Left ventricle myocardium inferior (tissue), 1 donor: ENCODE data around the gene SLC7A9. TPM values are rescaled to one million over a fixed set of nuclear protein-coding genes. Genes with fewer than 3 reads are reported as not detected.
"Not testable (repeated sequence)": the region's sequence is repeated elsewhere in the genome, so short reads cannot be mapped to it uniquely, and the experiment has no call there.

Experiments
- DNase-seq: peaks from one replicate; pipeline ENCODE4 v3.0.0-alpha.2; 2020
- H3K27ac ChIP-seq: fragments of 200-600 bp; replicated peaks from 2 replicates; pipeline ENCODE4 v1.8.0; 2021
- H3K27me3 ChIP-seq: fragments of 200-600 bp; 2 replicates; pipeline ENCODE4 v1.8.0; 2021; ENCODE audit warnings: low read depth
- H3K36me3 ChIP-seq: fragments of 200-600 bp; 2 replicates; pipeline ENCODE4 v1.8.0; 2021
- H3K4me1 ChIP-seq: fragments of 200-600 bp; 2 replicates; pipeline ENCODE4 v1.8.0; 2021
- H3K4me3 ChIP-seq: fragments of 200-600 bp; 2 replicates; pipeline ENCODE4 v1.8.0; 2021; ENCODE audit warnings: mild to moderate bottlenecking, moderate library complexity
- H3K9me3 ChIP-seq: fragments of 200-600 bp; replicated peaks from 2 replicates; pipeline ENCODE4 v1.8.0; 2021
- intact Hi-C: fragments of 100-400 bp; cut with micrococcal nuclease; formaldehyde crosslinking; loops from one replicate; pipeline ENCODE4 v1.11.0; 2022
- total RNA-seq: library from RNA; stranded (reverse); fragmentation: NEBNext Ultra II Directional; extraction: Animal tissue kit (Norgen Biotek cat#: 25700); gene quantifications from one replicate; pipeline ENCODE4 v1.2.1, GENCODE V29; 2021
- TF ChIP-seq, protein P1 (sequence below): fragments of 200-600 bp; IDR thresholded peaks from 2 replicates; pipeline ENCODE4 v1.8.0; 2021; ENCODE audit warnings: antibody characterized with exemption, mild to moderate bottlenecking, borderline replicate concordance
- donor health status: DM: no; HTN: yes; CAD: no; lungs with severe emphysema.

SLC7A9 gene
- total RNA-seq, 1 donor from 2014 or later = not detected

DNA sequence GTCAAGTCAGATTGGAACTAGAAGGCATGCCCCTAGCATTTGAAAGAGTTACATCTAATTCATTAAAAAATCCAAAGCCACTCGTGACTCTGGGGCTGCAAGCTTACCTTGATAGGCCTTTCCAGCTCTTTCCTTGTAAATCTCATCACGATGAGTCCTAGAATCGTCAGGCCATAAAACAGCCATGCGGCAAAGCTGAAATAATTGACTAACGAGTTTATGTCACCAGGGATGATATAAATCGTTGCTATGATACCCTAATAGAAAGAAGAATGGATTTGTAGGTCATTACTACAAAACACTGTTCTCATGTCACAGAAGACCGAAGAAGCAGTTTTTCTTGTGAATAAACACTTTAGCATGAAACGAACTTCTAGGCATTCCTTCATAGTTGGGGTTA, 27.5 kb downstream of the SLC7A9 start:
- H3K4me3 ChIP-seq = no peak overlapping the region
- intact Hi-C loops = no loop called here
- TF ChIP-seq, protein P1, sequence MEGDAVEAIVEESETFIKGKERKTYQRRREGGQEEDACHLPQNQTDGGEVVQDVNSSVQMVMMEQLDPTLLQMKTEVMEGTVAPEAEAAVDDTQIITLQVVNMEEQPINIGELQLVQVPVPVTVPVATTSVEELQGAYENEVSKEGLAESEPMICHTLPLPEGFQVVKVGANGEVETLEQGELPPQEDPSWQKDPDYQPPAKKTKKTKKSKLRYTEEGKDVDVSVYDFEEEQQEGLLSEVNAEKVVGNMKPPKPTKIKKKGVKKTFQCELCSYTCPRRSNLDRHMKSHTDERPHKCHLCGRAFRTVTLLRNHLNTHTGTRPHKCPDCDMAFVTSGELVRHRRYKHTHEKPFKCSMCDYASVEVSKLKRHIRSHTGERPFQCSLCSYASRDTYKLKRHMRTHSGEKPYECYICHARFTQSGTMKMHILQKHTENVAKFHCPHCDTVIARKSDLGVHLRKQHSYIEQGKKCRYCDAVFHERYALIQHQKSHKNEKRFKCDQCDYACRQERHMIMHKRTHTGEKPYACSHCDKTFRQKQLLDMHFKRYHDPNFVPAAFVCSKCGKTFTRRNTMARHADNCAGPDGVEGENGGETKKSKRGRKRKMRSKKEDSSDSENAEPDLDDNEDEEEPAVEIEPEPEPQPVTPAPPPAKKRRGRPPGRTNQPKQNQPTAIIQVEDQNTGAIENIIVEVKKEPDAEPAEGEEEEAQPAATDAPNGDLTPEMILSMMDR = no peak
- DNase-seq = no peak
- peaks cover 13% of the 10 kb centered on the region for H3K36me3 ChIP-seq
- no peaks in the 10 kb centered on the region for H3K4me1 ChIP-seq
- peaks cover 20% of the 10 kb centered on the region for H3K9me3 ChIP-seq
- H3K27me3 ChIP-seq = no peaks in the 10 kb centered on the region
- H3K27ac ChIP-seq = no peak overlapping the region

DNA sequence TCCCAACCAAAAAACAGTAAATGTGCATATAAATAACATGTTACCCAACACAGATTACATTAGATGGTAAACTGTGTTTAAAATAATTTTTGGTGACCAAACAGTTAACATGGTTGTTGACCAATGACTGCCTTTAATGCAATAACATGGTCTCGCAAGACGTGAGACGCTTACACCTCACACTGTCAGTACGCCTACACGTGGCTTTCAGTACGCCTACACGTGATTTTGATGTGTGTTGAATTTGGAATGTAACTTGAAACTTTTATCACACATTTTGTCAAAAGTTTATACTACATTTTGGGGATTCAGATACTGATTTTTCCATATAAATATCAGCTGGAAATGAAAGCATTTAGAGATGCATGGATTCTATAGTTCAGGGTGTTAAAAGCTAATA, 32.0 kb downstream of the SLC7A9 start:
- intact Hi-C loops = no loop called here
- Histone ChIP-seq H3K27me3 (no peaks in the 10 kb centered on the region), H3K27ac (no peak overlapping the region), H3K4me3 (no peak overlapping the region), H3K36me3 (peaks cover 13% of the 10 kb centered on the region), H3K9me3 (peaks cover 20% of the 10 kb centered on the region), H3K4me1 (no peaks in the 10 kb centered on the region)
- no peak for DNase-seq
- TF ChIP-seq, protein P1 = no peak

DNA sequence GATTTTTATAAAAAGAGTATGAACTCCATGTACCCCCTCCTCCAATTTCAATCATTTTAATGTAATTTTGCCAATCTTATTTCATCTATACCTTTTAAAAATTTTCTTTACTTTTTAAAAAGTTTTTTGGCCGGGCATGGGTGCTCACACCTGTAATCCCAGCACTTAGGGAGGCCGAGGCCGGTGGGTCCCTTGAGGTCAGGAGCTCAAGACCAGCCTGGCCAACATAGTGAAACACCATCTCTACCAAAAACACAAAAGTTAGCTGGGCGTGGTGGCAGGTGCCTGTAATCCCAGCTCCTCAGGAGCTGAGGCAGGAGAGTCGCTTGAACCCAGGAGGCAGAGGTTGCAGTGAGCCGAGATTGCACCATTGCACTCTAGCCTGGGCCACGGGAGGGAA, 36.2 kb downstream of the SLC7A9 start:
- H3K9me3 ChIP-seq, DNase-seq, H3K4me1 ChIP-seq, H3K27me3 ChIP-seq, intact Hi-C loops, H3K27ac ChIP-seq, H3K4me3 ChIP-seq, H3K36me3 ChIP-seq: not testable (repeated sequence)

DNA sequence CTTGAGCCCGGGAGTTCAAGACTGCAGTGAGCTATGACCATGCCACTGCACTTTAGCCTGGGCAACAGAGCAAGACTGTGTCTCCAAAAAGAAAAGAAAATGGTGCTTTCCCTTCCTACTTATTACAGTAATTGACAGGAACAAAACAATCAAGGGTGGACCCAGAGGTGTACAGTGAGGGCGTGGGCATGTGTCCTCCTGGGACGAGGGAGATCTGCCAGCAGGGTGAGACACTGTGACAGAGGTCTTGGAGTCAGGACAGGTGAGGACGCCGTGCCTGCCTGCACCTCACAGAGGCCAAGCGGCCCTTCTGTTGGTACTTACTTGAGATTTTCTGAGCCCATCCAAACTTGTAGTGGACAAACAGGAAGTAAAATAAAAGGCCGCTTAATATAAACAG, 36.7 kb downstream of the SLC7A9 start:
- H3K36me3 ChIP-seq, H3K4me3 ChIP-seq, intact Hi-C loops, H3K27me3 ChIP-seq, H3K27ac ChIP-seq, H3K9me3 ChIP-seq, H3K4me1 ChIP-seq, DNase-seq: not testable (repeated sequence)

DNA sequence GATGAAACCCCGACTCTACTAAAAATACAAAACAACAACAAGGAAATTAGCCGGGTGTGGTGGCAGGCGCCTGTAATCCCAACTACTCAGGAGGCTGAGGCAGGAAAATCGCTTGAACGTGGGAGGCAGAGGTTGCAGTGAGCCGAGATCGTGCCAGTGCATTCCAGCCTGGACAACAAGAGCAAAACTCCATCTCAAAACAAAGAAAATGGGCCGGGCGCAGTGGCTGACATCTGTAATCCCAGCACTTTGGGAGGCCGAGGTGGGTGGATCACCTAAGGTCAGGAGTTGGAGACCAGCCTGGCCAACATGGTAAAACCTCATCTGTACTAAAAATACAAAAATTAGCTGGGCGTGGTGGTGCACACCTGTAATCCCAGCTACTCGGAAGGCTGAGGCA, 37.5 kb downstream of the SLC7A9 start:
- H3K27ac ChIP-seq, DNase-seq, H3K9me3 ChIP-seq, H3K4me3 ChIP-seq, H3K4me1 ChIP-seq, intact Hi-C loops, H3K36me3 ChIP-seq, H3K27me3 ChIP-seq: not testable (repeated sequence)

DNA sequence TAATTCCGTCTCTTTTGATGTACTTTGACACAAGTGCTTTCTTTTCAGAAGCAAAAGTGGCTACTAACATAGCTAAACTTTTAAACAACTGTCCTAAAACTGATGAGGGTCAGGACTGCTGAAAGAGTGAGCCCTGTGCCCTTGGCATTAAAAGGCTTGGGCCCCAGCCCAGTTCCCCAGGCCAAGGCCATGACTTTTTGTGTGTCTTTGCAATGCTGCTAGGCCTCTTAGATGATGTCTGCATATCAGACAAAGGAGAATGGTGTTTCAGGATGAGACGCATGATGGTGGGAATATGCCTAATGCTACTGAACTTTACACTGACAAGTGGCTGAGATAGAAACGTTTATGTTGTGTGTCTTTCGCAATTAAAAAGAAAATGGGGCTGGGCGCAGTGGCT, 38.0 kb downstream of the SLC7A9 start:
- intact Hi-C loops = no loop called here
- H3K27me3 ChIP-seq = no peaks in the 10 kb centered on the region
- H3K36me3 ChIP-seq = peaks cover 3% of the 10 kb centered on the region
- H3K4me3 ChIP-seq = no peak overlapping the region
- DNase-seq = no peak
- no peaks in the 10 kb centered on the region for H3K9me3 ChIP-seq
- no peak overlapping the region for H3K27ac ChIP-seq
- no peaks in the 10 kb centered on the region for H3K4me1 ChIP-seq
- TF ChIP-seq, protein P1 = no peak

DNA sequence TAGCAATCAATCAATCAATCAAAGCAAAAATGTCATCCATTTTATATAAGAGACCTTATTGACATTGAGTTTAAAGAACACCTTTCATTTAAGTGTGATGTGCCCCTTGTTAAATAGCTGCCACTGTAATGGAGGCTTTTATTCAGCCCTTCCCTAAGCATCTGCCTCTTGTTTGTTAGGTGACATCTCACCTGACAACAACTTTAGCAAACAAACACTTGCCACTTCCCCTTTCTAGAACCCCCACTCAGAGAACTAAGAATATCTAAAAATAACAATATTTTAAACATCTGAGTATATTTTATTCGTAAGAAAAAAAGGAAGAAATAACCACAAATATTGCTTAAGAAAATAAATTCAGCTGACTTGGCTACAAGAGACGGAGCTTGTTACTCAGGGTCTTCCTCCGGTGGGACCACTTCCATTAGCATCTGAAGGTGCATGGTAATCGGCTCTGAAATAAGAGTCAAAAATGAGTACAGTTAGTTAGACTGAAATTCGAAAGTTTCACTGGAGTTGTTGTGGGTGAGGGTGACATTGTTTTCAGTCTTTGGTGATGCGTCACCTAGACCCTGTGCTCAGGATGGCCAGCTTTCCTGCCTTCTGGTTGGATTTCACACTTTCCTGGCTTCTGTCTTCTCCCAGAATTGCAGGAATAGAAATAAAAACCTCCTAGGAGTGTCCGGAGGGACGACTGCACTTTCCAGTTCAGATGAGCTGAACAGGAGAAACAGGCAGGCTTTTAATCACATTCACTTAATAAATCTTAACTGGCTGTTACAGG, 39.1 kb downstream of the SLC7A9 start:
- DNase-seq = no peak
- intact Hi-C loops = no loop called here
- H3K4me1 ChIP-seq = no peaks in the 10 kb centered on the region
- H3K9me3 ChIP-seq = no peaks in the 10 kb centered on the region
- TF ChIP-seq, protein P1 = no peak
- peaks cover 3% of the 10 kb centered on the region for H3K36me3 ChIP-seq
- no peak overlapping the region for H3K4me3 ChIP-seq
- H3K27me3 ChIP-seq = no peaks in the 10 kb centered on the region
- no peak overlapping the region for H3K27ac ChIP-seq
